KOPT-K1 (cell line): Measurements from ENCODE around the gene TERT.
"Not testable (repeated sequence)": the region's sequence is repeated elsewhere in the genome, so short reads cannot be mapped to it uniquely, and the experiment has no call there.

Experiments used
- H3K27ac ChIP-seq: fragments of 200-600 bp; sonication (generic); 2 replicates; pipeline ENCODE4 v1.5.1; 2016; ENCODE audit warnings: antibody characterized with exemption, mild to moderate bottlenecking, low read depth, low read length; ENCODE audit not compliant: poor library complexity, severe bottlenecking
- H3K36me3 ChIP-seq: fragments of 200-600 bp; sonication (generic); 2 replicates; pipeline ENCODE4 v1.5.1; 2017; ENCODE audit warnings: antibody characterized with exemption, mild to moderate bottlenecking, low read length, moderate library complexity; ENCODE audit not compliant: insufficient read depth
- H3K9me3 ChIP-seq: fragments of 200-600 bp; sonication (generic); 2 replicates; pipeline ENCODE4 v1.5.1; 2017; ENCODE audit warnings: antibody characterized with exemption, low read length, mild to moderate bottlenecking; ENCODE audit not compliant: insufficient read depth, poor library complexity, severe bottlenecking

Gene TERT

DNA sequence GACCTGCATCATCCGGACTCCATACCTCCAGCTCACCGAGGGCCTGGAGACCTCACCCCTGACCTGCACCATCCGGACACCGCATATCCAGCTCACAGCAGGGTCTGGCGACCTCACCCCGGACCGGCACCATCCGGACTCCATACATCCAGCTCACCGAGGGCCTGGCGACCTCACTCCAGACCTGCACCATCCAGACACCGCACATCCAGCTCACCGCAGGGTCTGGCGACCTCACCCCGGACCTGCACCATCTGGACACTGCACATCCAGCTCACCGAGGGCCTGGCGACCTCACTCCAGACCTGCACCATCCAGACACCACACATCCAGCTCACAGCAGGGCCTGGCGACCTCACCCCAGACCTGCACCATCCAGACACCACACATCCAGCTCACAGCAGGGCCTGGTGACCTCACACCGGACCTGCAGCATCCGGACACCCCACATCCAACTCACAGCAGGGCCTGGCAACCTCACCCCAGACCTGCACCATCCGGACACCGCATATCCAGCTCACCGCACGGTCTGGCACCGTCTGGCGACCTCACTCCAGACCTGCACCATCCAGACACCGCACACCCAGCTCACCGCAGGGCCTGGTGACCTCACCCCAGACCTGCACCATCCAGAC lies 10.4 kb downstream of the TERT start:
- not testable (repeated sequence) for H3K27ac ChIP-seq, H3K36me3 ChIP-seq
- H3K9me3 ChIP-seq = peaks cover 11% of the 10 kb centered on the region

GRCh38 chr5:1283729-1284041 lies 11.2 kb downstream of the TERT start:
- not testable (repeated sequence) for H3K9me3 ChIP-seq, H3K27ac ChIP-seq, H3K36me3 ChIP-seq

DNA sequence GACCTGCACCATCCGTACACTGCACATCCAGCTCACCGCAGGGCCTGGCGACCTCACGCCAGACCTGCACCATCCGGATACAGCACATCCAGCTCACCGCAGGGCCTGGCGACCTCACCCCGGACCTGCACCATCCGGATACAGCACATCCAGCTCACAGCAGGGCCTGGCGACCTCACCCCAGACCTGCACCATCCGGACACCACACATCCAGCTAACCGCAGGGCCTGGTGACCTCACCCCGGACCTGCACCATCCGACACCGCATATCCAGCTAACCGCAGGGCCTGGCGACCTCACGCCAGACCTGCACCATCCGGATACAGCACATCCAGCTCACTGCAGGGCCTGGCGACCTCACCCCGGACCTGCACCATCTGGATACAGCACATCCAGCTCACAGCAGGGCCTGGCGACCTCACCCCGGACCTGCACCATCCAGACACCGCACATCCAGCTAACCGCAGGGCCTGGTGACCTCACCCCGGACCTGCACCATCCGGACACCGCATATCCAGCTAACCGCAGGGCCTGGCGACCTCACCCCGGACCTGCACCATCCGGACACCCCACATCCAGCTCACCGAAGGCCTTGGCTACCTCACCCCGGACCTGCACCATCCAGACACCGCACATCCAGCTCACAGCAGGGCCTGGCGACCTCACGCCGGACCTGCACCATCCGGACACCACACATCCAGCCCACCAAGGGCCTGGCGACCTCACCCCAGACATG lies 11.7 kb downstream of the TERT start:
- not testable (repeated sequence) for H3K36me3 ChIP-seq, H3K27ac ChIP-seq, H3K9me3 ChIP-seq

- H3K36me3 ChIP-seq = peaks cover 3% of the 10 kb centered on the region; the same call in 1 of the 2 replicates
- H3K9me3 ChIP-seq = peaks cover 4% of the 10 kb centered on the region
- no peak overlapping the region for H3K27ac ChIP-seq
Observed at GRCh38 chr5:1282131-1282992, 12.5 kb downstream of the TERT start.

- H3K9me3 ChIP-seq = peaks cover 4% of the 10 kb centered on the region
- no peak overlapping the region for H3K27ac ChIP-seq
- H3K36me3 ChIP-seq = peaks cover 3% of the 10 kb centered on the region; the same call in 1 of the 2 replicates
Observed at GRCh38 chr5:1281038-1281882, 13.6 kb downstream of the TERT start.

GRCh38 chr5:1280177-1281037 lies 14.5 kb downstream of the TERT start:
- Histone ChIP-seq H3K27ac (no peak overlapping the region), H3K36me3 (peaks cover 3% of the 10 kb centered on the region; the same call in 1 of the 2 replicates), H3K9me3 (peaks cover 4% of the 10 kb centered on the region)

GRCh38 chr5:1279443-1280151 lies 15.3 kb downstream of the TERT start:
- peaks cover 4% of the 10 kb centered on the region for H3K9me3 ChIP-seq
- H3K27ac ChIP-seq = no peak overlapping the region
- peaks cover 3% of the 10 kb centered on the region; the same call in 1 of the 2 replicates for H3K36me3 ChIP-seq

DNA sequence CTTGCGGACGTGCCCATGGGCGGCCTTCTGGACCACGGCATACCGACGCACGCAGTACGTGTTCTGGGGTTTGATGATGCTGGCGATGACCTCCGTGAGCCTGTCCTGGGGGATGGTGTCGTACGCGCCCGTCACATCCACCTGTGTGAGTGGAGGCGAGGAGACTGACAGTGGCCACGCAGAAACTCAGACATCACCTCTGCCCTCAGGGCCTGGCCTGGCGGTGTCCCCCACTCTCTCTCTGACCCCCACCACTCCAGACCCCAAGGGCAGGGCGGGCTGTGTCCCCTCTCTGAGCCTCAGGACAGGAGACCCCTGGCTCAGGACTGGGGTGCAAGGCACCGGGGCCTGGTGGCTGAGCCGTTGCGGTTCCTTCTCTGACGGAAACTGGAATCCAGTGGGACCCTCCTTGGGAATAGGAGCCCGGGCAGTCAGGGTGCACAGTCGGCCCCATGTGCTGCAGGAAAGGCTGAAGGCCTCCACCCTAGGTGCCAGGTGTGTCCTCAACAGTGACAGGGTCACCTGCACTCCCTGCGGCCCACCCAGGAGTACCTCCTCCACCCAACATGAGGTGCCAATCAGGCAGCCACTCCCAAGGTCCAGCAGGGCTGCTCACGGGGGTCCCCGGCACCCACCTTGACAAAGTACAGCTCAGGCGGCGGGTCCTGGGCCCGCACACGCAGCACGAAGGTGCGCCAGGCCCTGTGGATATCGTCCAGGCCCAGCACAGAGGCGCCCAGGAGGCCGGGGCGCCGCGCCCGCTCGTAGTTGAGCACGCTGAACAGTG lies 16.0 kb downstream of the TERT start:
- Histone ChIP-seq H3K36me3 (peaks cover 3% of the 10 kb centered on the region; the same call in 1 of the 2 replicates), H3K27ac (no peak overlapping the region), H3K9me3 (peaks cover 4% of the 10 kb centered on the region)

DNA sequence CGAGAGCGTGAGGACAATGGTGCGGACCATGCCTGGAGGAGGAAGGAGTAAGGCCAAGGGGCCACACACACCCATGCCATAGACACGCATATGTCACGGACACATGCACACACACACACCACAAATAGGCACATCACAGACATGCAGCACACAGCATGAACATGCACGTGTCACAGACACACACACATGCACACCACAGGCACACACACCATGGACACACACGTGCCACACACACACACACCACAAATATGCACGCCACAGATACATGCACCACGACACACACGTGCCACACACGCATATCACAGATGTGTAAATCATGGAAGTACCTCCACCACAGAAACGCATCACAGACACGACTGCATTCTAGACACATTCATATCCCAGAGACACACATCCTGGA lies 16.7 kb downstream of the TERT start:
- H3K9me3 ChIP-seq = peaks cover 4% of the 10 kb centered on the region
- peaks cover 3% of the 10 kb centered on the region; the same call in 1 of the 2 replicates for H3K36me3 ChIP-seq
- no peak overlapping the region for H3K27ac ChIP-seq

DNA sequence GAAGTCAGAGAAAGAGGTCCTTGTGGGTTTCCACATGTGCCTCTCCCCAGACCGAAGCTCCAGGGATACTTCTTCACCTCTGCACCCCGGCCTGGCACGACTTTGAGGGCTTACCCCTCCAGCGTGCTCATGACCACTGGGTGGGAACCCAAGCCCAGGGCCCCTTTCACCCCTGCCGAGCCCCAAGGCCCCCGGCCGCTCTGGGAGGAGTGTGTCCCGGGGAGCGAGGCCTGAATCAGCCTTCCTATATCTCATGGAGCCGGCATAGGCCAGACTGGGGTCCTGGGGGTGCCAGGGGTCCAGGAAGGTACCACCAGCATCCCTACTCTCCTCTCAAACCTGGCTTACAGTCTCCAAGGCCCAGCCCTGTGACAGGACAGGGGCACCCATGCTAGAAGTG lies 17.1 kb downstream of the TERT start:
- Histone ChIP-seq H3K27ac (no peak overlapping the region), H3K9me3 (peaks cover 4% of the 10 kb centered on the region), H3K36me3 (peaks cover 3% of the 10 kb centered on the region; the same call in 1 of the 2 replicates)

DNA sequence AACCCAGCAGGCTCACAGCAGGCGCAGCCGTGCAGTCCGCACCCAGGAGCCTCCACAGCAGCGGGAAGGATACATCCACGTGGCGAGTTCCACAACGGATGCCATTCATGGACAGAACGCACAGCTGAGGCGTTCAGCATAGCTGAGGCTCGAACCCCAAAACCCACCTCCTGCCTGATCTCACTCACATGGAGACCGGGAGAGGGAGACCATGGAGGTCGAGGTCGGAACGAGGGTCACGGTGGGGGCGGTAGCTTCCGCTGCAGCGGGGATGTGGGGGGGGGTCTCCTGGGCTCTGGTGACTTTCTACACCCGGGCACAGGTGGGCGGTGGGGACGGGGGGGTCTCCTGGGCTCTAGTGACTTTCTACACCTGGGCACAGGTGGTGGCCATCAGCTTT lies 17.5 kb downstream of the TERT start:
- peaks cover 3% of the 10 kb centered on the region; the same call in 1 of the 2 replicates for H3K36me3 ChIP-seq
- H3K27ac ChIP-seq = no peak overlapping the region
- H3K9me3 ChIP-seq = peaks cover 4% of the 10 kb centered on the region

DNA sequence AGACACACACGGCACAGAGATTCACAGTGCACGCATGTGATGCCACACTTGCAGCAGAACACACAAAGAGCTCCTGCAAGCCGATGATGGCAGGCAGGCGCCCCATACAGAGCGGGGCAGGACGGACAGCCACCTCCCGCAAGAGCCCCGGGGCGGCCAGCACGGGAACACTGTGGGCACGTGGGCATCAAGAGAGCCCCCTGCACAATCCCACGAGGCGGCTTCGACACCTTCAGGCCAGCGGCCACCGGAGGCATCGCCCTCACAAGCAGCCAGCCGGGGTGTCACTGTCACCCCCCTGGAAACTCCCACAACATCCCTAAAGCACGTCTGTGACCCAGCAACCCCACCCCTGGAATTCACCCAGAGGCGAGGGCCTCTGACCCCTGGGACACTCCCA lies 17.9 kb downstream of the TERT start:
- Histone ChIP-seq H3K36me3 (peaks cover 3% of the 10 kb centered on the region; the same call in 1 of the 2 replicates), H3K27ac (no peak overlapping the region), H3K9me3 (peaks cover 4% of the 10 kb centered on the region)
